DND-41 (cell line): ENCODE measurements around the gene TMED10.
A peak's percentile ranks its signal among the peaks of the same experiment; 100 is the strongest.
"Not testable (repeated sequence)": the region's sequence is repeated elsewhere in the genome, so short reads cannot be mapped to it uniquely, and the experiment has no call there.

Experiments
- ATAC-seq: fragments of 200-7000 bp; cut with Tn5 transposase; 3 replicates; pipeline ENCODE4 v1.9.1; 2021; ENCODE audit warnings: low read depth; ENCODE audit not compliant: insufficient read depth
- DNase-seq: peaks from one replicate; pipeline ENCODE4 v3.0.0-alpha.2; 2020
- H2AFZ ChIP-seq: 2 replicates; pipeline ENCODE4 v1.6.0; 2012; ENCODE audit warnings: low read depth, low read length
- H3K27ac ChIP-seq: 2 replicates; pipeline ENCODE4 v1.5.1; 2012; ENCODE audit warnings: low read length, inconsistent platforms
- H3K27me3 ChIP-seq: fragments of 200-600 bp; sonication (generic); 2 replicates; pipeline ENCODE4 v1.6.0; 2012; ENCODE audit warnings: low read length, mild to moderate bottlenecking, inconsistent platforms; ENCODE audit not compliant: insufficient read depth, poor library complexity
- H3K36me3 ChIP-seq: 2 replicates; pipeline ENCODE4 v1.5.1; 2012; ENCODE audit warnings: low read length, inconsistent platforms; ENCODE audit not compliant: insufficient read depth
- H3K4me1 ChIP-seq: 2 replicates; pipeline ENCODE4 v1.5.1; 2012; ENCODE audit warnings: mild to moderate bottlenecking, low read length; ENCODE audit not compliant: insufficient read depth
- H3K4me2 ChIP-seq: 2 replicates; pipeline ENCODE4 v1.6.0; 2012; ENCODE audit warnings: mild to moderate bottlenecking, moderate library complexity, low read length, inconsistent platforms; ENCODE audit not compliant: insufficient read depth
- H3K4me3 ChIP-seq, 2 experiments: fragments of 200-600 bp in 1 of 2; shearing (Covaris generic) in 1 of 2; 2 replicates each; pipeline ENCODE4 v1.5.1; 2012 to 2016; ENCODE audit warnings: inconsistent platforms in 2 of 2, low read length in 2 of 2, mild to moderate bottlenecking in 2 of 2, low read depth in 1 of 2, moderate library complexity in 1 of 2
- H3K79me2 ChIP-seq: 2 replicates; pipeline ENCODE4 v1.6.0; 2012; ENCODE audit warnings: low read length, inconsistent platforms; ENCODE audit not compliant: insufficient read depth
- H3K9ac ChIP-seq: 2 replicates; pipeline ENCODE4 v1.6.0; 2012; ENCODE audit warnings: low read depth, mild to moderate bottlenecking, inconsistent platforms, low read length, moderate library complexity
- H3K9me3 ChIP-seq: 2 replicates; pipeline ENCODE4 v1.5.1; 2012; ENCODE audit warnings: low read length, moderate library complexity, mild to moderate bottlenecking, inconsistent platforms; ENCODE audit not compliant: insufficient read depth, severe bottlenecking
- H4K20me1 ChIP-seq: 2 replicates; pipeline ENCODE4 v1.6.0; 2012; ENCODE audit warnings: low read length; ENCODE audit not compliant: insufficient read depth
- CTCF ChIP-seq: IDR thresholded peaks from 2 replicates; pipeline ENCODE4 v1.5.1; 2012; ENCODE audit warnings: borderline replicate concordance, low read length, moderate library complexity, mild to moderate bottlenecking; ENCODE audit not compliant: poor library complexity, severe bottlenecking; ENCODE audit errors: extremely low read depth
- EZH2 ChIP-seq: IDR thresholded peaks from 3 replicates; pipeline ENCODE4 v1.6.1; 2012; ENCODE audit warnings: borderline replicate concordance, low read depth, mild to moderate bottlenecking, moderate library complexity, low read length, inconsistent platforms; ENCODE audit not compliant: severe bottlenecking

Gene TMED10

GRCh38 chr14:75128596-75128990 lies 47.8 kb downstream of the TMED10 start:
- H3K4me2 ChIP-seq = peak overlapping the region; percentile 23; the same call in 1 of the 2 replicates
- no peak overlapping the region for H3K27ac ChIP-seq
- H3K4me3 ChIP-seq = no peak overlapping the region
- peaks cover 27% of the 10 kb centered on the region for H3K4me1 ChIP-seq
- H2AFZ ChIP-seq = no peak overlapping the region
- ATAC-seq (no peak), DNase-seq (no peak)
- H3K9me3 ChIP-seq = no peaks in the 10 kb centered on the region
- H3K79me2 ChIP-seq = peaks cover 45% of the 10 kb centered on the region
- no peak overlapping the region for H3K9ac ChIP-seq
- peaks cover 31% of the 10 kb centered on the region for H3K36me3 ChIP-seq
- no peaks in the 10 kb centered on the region for H3K27me3 ChIP-seq
- H4K20me1 ChIP-seq = 0 out of 2 replicates have a peak, but pooled peaks cover 4% of the 10 kb centered on the region
- TF ChIP-seq EZH2 (no peak), CTCF (no peak)

GRCh38 chr14:75127903-75128595 lies 48.4 kb downstream of the TMED10 start:
- H3K79me2 ChIP-seq = peaks cover 45% of the 10 kb centered on the region
- H3K9ac ChIP-seq = peak overlapping the region; percentile 91
- peaks cover 27% of the 10 kb centered on the region for H3K4me1 ChIP-seq
- no peak for ATAC-seq
- H3K27me3 ChIP-seq = no peaks in the 10 kb centered on the region
- H4K20me1 ChIP-seq = 0 out of 2 replicates have a peak, but pooled peaks cover 4% of the 10 kb centered on the region
- TF ChIP-seq CTCF (no peak), EZH2 (no peak)
- H3K27ac ChIP-seq = 0 out of 2 replicates have a peak overlapping the region, but pooled peaks have one; percentile 41
- H3K36me3 ChIP-seq = peaks cover 25% of the 10 kb centered on the region
- no peak for DNase-seq
- no peak overlapping the region for H2AFZ ChIP-seq
- peak overlapping the region; percentile 77 for H3K4me2 ChIP-seq
- H3K4me3 ChIP-seq = peak overlapping the region; percentile 63 to 81; a peak in 3 of 4 replicates
- no peaks in the 10 kb centered on the region for H3K9me3 ChIP-seq

- peaks cover 20% of the 10 kb centered on the region for H3K36me3 ChIP-seq
- not testable (repeated sequence) for ATAC-seq
Observed at GRCh38 chr14:75127474-75127820, 49.0 kb downstream of the TMED10 start.

GRCh38 chr14:75126679-75127473 lies 49.5 kb downstream of the TMED10 start, which contains the start of gene NEK9:
TSS of gene NEK9 (minus strand) at chr14:75127048. CDS start at chr14:75126921, 127 bp downstream.
- peak; percentile 2 for TF ChIP-seq CTCF
- no peak for TF ChIP-seq EZH2
- DNase-seq (peak; percentile 90), ATAC-seq (peak; percentile 94)
- Histone ChIP-seq H3K27me3 (no peaks in the 10 kb centered on the region), H3K27ac (peak within 1 kb of the TSS; percentile 91), H3K79me2 (peaks cover 45% of the 10 kb centered on the region), H3K9ac (peak within 1 kb of the TSS; percentile 91), H3K36me3 (peaks cover 17% of the 10 kb centered on the region), H4K20me1 (no peaks in the 10 kb centered on the region), H3K4me1 (peaks cover 27% of the 10 kb centered on the region), H3K9me3 (no peaks in the 10 kb centered on the region), H3K4me3 (peak within 1 kb of the TSS; percentile 63 to 81), H3K4me2 (peak within 1 kb of the TSS; percentile 77), H2AFZ (peak within 1 kb of the TSS; percentile 94)

More at GRCh38 chr14:75127474-75127820, 49.0 kb downstream of the TMED10 start:
- H4K20me1 ChIP-seq, H3K9me3 ChIP-seq, DNase-seq, H3K27me3 ChIP-seq: not testable (repeated sequence)
- H2AFZ ChIP-seq = peak overlapping the region; percentile 94
- peak overlapping the region; percentile 77 for H3K4me2 ChIP-seq
- H3K4me3 ChIP-seq = peak overlapping the region; percentile 63 to 81
- peak overlapping the region; percentile 91 for H3K9ac ChIP-seq
- peak overlapping the region; percentile 91 for H3K27ac ChIP-seq
- peaks cover 45% of the 10 kb centered on the region for H3K79me2 ChIP-seq
- peaks cover 27% of the 10 kb centered on the region for H3K4me1 ChIP-seq
